HepG2 (cell line): ENCODE measurements around the gene AOX1. TPM values are rescaled to one million over a fixed set of nuclear protein-coding genes. Genes with fewer than 3 reads are reported as not detected.

Experiments
- AFF4 ChIP-seq: sonication (generic); formaldehyde crosslinking; IDR thresholded peaks from 2 replicates; pipeline ENCODE4 v1.4.0; 2020; ENCODE audit warnings: missing genetic modification reagents
- CREB1 ChIP-seq, 2 experiments: fragments of 450-650 bp in 1 of 2; IDR thresholded peaks; 2 replicates each; pipeline ENCODE4 v1.6.1; 2016 to 2017; ENCODE audit warnings: control low read depth in 1 of 2, mild to moderate bottlenecking in 1 of 2, missing compliant biosample characterization in 1 of 2, missing genetic modification characterization in 1 of 2
- FOXA1 ChIP-seq, 2 experiments: fragments of 450-650 bp in 1 of 2; sonication (generic) in 1 of 2; formaldehyde crosslinking in 1 of 2; IDR thresholded peaks; 2 replicates each; pipeline versions ENCODE4 v1.4.0 to v1.6.1; 2016 to 2020; ENCODE audit warnings: missing genetic modification reagents in 1 of 2
- MAX ChIP-seq: IDR thresholded peaks from 2 replicates; pipeline ENCODE4 v1.6.1; 2012; ENCODE audit warnings: inconsistent platforms
- MED1 ChIP-seq: sonication (generic); formaldehyde crosslinking; IDR thresholded peaks from 2 replicates; pipeline ENCODE4 v1.4.0; 2020; ENCODE audit warnings: missing genetic modification reagents
- polyA plus RNA-seq, 8 experiments: library from polyadenylated mRNA; depleted of rRNA in 3 of 8; stranded (reverse) in 7 of 8; unstranded in 1 of 8; fragments of >200 nt; fragmentation: Illumina TruSeq in 4 of 8; extraction: Trizol in 4 of 8; gene quantifications; 2 replicates each; pipeline versions ENCODE4 v1.2.1 to v1.2.3, GENCODE V29; 2011 to 2016; ENCODE audit warnings: low read depth in 4 of 8, missing spikeins in 1 of 8, mixed read lengths in 1 of 8; ENCODE audit not compliant: insufficient read depth in 1 of 8
- total RNA-seq, 5 experiments: library from RNA; depleted of rRNA; stranded (reverse); fragments of >200 nt; fragmentation: Illumina TruSeq; extraction: Trizol; gene quantifications; 2 replicates each; pipeline ENCODE4 v1.2.3, GENCODE V29; 2016; ENCODE audit warnings: low read depth in 1 of 5
- TF ChIP-seq, protein P1 (sequence below): IDR thresholded peaks from 2 replicates; pipeline ENCODE4 v1.4.0; 2020; ENCODE audit warnings: mild to moderate bottlenecking, missing genetic modification reagents
- TF ChIP-seq, protein P2 (sequence below): sonication (generic); formaldehyde crosslinking; IDR thresholded peaks from 2 replicates; pipeline ENCODE4 v1.8.1; 2023; ENCODE audit warnings: mild to moderate bottlenecking, moderate library complexity, missing genetic modification reagents

AOX1 gene
- total and polyA plus RNA-seq, 2 of the 13 experiments (the other 11 are each of a cell fraction or from before 2014, with no cell fraction given) = 9.2 to 18.0 TPM

DNA sequence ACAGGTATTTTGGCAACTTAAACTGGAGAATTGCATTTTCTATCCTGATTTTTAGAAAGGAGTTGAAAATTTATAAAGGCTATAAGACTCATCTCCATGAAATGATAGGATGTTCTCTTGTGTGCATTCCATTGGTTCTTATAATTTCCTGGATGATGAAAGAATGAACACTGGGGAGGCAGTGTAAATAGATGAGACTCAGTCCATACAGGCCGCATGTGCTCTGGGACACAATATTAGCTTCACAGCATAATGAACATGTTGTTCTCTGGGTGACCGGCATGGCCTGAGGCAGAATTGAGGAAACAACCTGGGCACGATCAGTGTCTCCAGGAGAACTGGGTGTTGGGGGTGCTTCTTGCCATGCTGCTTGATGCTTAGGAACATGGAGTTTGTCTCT lies 38.8 kb downstream of the AOX1 start (continued):
- TF ChIP-seq, protein P1, sequence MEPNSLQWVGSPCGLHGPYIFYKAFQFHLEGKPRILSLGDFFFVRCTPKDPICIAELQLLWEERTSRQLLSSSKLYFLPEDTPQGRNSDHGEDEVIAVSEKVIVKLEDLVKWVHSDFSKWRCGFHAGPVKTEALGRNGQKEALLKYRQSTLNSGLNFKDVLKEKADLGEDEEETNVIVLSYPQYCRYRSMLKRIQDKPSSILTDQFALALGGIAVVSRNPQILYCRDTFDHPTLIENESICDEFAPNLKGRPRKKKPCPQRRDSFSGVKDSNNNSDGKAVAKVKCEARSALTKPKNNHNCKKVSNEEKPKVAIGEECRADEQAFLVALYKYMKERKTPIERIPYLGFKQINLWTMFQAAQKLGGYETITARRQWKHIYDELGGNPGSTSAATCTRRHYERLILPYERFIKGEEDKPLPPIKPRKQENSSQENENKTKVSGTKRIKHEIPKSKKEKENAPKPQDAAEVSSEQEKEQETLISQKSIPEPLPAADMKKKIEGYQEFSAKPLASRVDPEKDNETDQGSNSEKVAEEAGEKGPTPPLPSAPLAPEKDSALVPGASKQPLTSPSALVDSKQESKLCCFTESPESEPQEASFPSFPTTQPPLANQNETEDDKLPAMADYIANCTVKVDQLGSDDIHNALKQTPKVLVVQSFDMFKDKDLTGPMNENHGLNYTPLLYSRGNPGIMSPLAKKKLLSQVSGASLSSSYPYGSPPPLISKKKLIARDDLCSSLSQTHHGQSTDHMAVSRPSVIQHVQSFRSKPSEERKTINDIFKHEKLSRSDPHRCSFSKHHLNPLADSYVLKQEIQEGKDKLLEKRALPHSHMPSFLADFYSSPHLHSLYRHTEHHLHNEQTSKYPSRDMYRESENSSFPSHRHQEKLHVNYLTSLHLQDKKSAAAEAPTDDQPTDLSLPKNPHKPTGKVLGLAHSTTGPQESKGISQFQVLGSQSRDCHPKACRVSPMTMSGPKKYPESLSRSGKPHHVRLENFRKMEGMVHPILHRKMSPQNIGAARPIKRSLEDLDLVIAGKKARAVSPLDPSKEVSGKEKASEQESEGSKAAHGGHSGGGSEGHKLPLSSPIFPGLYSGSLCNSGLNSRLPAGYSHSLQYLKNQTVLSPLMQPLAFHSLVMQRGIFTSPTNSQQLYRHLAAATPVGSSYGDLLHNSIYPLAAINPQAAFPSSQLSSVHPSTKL (CRISPR knock-in tag) = peak; percentile 30; the same call in 1 of the 2 replicates
- TF ChIP-seq AFF4 = no peak
- TF ChIP-seq CREB1 (IDR thresholded peaks at IDR 0.05) = no peak
- TF ChIP-seq CREB1 (CRISPR knock-in tag; IDR thresholded peaks at IDR 0.05) = no peak
- TF ChIP-seq MAX = peak; percentile 25; the same call in 1 of the 2 replicates
- no peak for TF ChIP-seq FOXA1 (IDR thresholded peaks at IDR 0.05)
- TF ChIP-seq FOXA1 (CRISPR knock-in tag; IDR thresholded peaks at IDR 0.05) = 0 out of 2 replicates have a peak, but pooled peaks have one; percentile 10
- TF ChIP-seq, protein P2, sequence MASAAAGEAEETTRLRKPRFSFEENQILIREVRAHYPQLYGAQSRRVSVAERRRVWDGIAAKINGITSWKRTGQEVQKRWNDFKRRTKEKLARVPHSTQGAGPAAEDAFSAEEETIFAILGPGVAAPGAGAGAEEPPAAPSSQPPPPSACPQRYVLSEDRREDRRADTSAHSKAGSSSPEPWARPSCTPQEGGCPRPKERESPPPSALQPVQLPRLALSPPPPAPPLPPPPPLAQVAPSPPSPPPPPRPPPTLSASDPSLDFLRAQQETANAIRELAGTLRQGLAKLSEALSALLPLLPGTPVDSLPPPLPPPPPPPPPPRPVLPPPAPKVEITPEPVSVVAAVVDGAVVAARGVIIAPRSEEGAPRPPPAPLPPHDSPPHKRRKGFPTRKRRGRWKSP (CRISPR knock-in tag) = no peak
- TF ChIP-seq MED1 (CRISPR knock-in tag) = no peak
